IMR-90 (cell line): ENCODE data around the gene ZDHHC14. TPM values are rescaled to one million over a fixed set of nuclear protein-coding genes. Genes with fewer than 3 reads are reported as not detected.

Experiments
- ATAC-seq: fragments of 200-7000 bp; cut with Tn5 transposase; 2 replicates; pipeline ENCODE4 v1.9.1; 2020; ENCODE audit warnings: low read depth, mild to moderate bottlenecking, moderate library complexity
- BruUV-seq: library from RNA; stranded (reverse); fragments of 400-500 nt; replicated peaks from 2 replicates; lab custom pipeline; 2021; lab: Mats Ljungman, UMichigan
- CTCF ChIA-PET: fragments of 300-600 bp; formaldehyde crosslinking; extraction: SDS; loops from one replicate; lab custom pipeline; 2021; ENCODE audit warnings: antibody characterized with exemption; lab: Yijun Ruan, JAX
- POLR2A ChIA-PET: fragments of 300-600 bp; sonication (Branson Sonifier 250); formaldehyde crosslinking; loops from one replicate; lab custom pipeline; 2022; ENCODE audit warnings: antibody characterized with exemption; ENCODE audit not compliant: unreplicated experiment; lab: Charles Lee
- DNase-seq: peaks from one replicate; pipeline ENCODE4 v3.0.0; 2013
- H2AFZ ChIP-seq: replicated peaks from 2 replicates; pipeline ENCODE3; 2013; ENCODE audit warnings: low read length, mild to moderate bottlenecking; ENCODE audit not compliant: poor library complexity
- H2AK5ac ChIP-seq: 2 replicates; pipeline ENCODE4 v1.6.1; 2013; ENCODE audit warnings: low read depth, low read length, inconsistent platforms
- H2AK9ac ChIP-seq: replicated peaks from 2 replicates; pipeline ENCODE3; 2013; ENCODE audit warnings: mild to moderate bottlenecking, low read depth, low read length, moderate library complexity; ENCODE audit not compliant: poor library complexity
- H2BK120ac ChIP-seq: 2 replicates; pipeline ENCODE4 v1.6.1; 2013; ENCODE audit warnings: low read depth, low read length, inconsistent platforms
- H2BK15ac ChIP-seq: 3 replicates; pipeline ENCODE4 v1.6.1; 2013; ENCODE audit warnings: low read depth, low read length, inconsistent platforms
- H2BK20ac ChIP-seq: 2 replicates; pipeline ENCODE4 v1.6.1; 2013; ENCODE audit warnings: low read depth, mild to moderate bottlenecking, inconsistent platforms, low read length, moderate library complexity
- H2BK5ac ChIP-seq: 2 replicates; pipeline ENCODE4 v1.6.1; 2013; ENCODE audit warnings: mild to moderate bottlenecking, low read depth, low read length, inconsistent platforms; ENCODE audit not compliant: poor library complexity, severe bottlenecking
- H3K14ac ChIP-seq: replicated peaks from 2 replicates; pipeline ENCODE4 v1.6.1; 2013; ENCODE audit warnings: low read depth, low read length, inconsistent platforms
- H3K18ac ChIP-seq: 2 replicates; pipeline ENCODE4 v1.6.1; 2013; ENCODE audit warnings: low read depth, low read length, control low read depth
- H3K23ac ChIP-seq: 2 replicates; pipeline ENCODE4 v1.6.1; 2013; ENCODE audit warnings: low read depth, low read length, inconsistent platforms
- H3K27ac ChIP-seq: 2 replicates; pipeline ENCODE4 v1.5.1; 2013; ENCODE audit warnings: mild to moderate bottlenecking, control low read depth, low read length; ENCODE audit not compliant: insufficient read depth
- H3K27me3 ChIP-seq: 2 replicates; pipeline ENCODE4 v1.6.1; 2013; ENCODE audit warnings: low read length; ENCODE audit not compliant: control insufficient read depth, insufficient read depth
- H3K36me3 ChIP-seq: 2 replicates; pipeline ENCODE4 v1.6.1; 2013; ENCODE audit warnings: low read length, mixed read lengths; ENCODE audit not compliant: control insufficient read depth, insufficient read depth
- H3K4ac ChIP-seq: 2 replicates; pipeline ENCODE4 v1.6.1; 2013; ENCODE audit warnings: low read depth, low read length, inconsistent platforms
- H3K4me1 ChIP-seq: 2 replicates; pipeline ENCODE4 v1.6.1; 2013; ENCODE audit warnings: low read length, mixed read lengths; ENCODE audit not compliant: control insufficient read depth, insufficient read depth
- H3K4me2 ChIP-seq: 2 replicates; pipeline ENCODE4 v1.6.1; 2013; ENCODE audit warnings: low read depth, mild to moderate bottlenecking, control low read depth, low read length, moderate library complexity
- H3K4me3 ChIP-seq: 2 replicates; pipeline ENCODE4 v1.5.1; 2013; ENCODE audit warnings: low read depth, mild to moderate bottlenecking, control low read depth, low read length, moderate library complexity; ENCODE audit not compliant: insufficient read depth
- H3K56ac ChIP-seq: 2 replicates; pipeline ENCODE4 v1.6.1; 2013; ENCODE audit warnings: low read length, inconsistent platforms; ENCODE audit not compliant: insufficient read depth; ENCODE audit errors: extremely low read depth
- H3K79me1 ChIP-seq, 2 experiments: 2 replicates each; pipeline ENCODE4 v1.6.1; 2013; ENCODE audit warnings: low read length in 2 of 2, inconsistent platforms in 1 of 2, low read depth in 1 of 2
- H3K9ac ChIP-seq: 2 replicates; pipeline ENCODE4 v1.6.1; 2013; ENCODE audit warnings: low read depth, low read length, control low read depth
- H3K9me1 ChIP-seq: 2 replicates; pipeline ENCODE4 v1.6.1; 2013; ENCODE audit warnings: low read length, inconsistent platforms; ENCODE audit not compliant: insufficient read depth
- H3K9me3 ChIP-seq: 2 replicates; pipeline ENCODE4 v1.6.1; 2013; ENCODE audit warnings: low read length; ENCODE audit not compliant: control insufficient read depth, insufficient read depth
- H4K20me1 ChIP-seq: 2 replicates; pipeline ENCODE4 v1.6.1; 2013; ENCODE audit warnings: low read length, inconsistent platforms; ENCODE audit not compliant: insufficient read depth
- H4K5ac ChIP-seq: 2 replicates; pipeline ENCODE4 v1.6.1; 2013; ENCODE audit warnings: mild to moderate bottlenecking, low read depth, low read length, control low read depth
- H4K8ac ChIP-seq, 2 experiments: 2 replicates each; pipeline ENCODE4 v1.6.1; 2013; ENCODE audit warnings: low read depth in 2 of 2, low read length in 2 of 2, control low read depth in 1 of 2, inconsistent platforms in 1 of 2
- H4K91ac ChIP-seq: 2 replicates; pipeline ENCODE4 v1.6.1; 2013; ENCODE audit warnings: low read depth, low read length, inconsistent platforms; ENCODE audit not compliant: insufficient read depth
- BHLHE40 ChIP-seq: fragments of 150-350 bp; IDR thresholded peaks from 2 replicates; pipeline ENCODE4 v1.6.1; 2016; ENCODE audit warnings: mild to moderate bottlenecking, low read depth, low read length
- CEBPB ChIP-seq: IDR thresholded peaks from 2 replicates; pipeline ENCODE4 v1.6.1; 2012; ENCODE audit warnings: low read depth, low read length, improper control_type of control experiment
- CHD1 ChIP-seq: IDR thresholded peaks from 2 replicates; pipeline ENCODE4 v1.6.1; 2012; ENCODE audit warnings: low read depth, low read length, improper control_type of control experiment
- CTCF ChIP-seq: conservative IDR thresholded peaks from 2 replicates; pipeline ENCODE4 v1.5.1; 2012; ENCODE audit warnings: mild to moderate bottlenecking, low read depth, low read length, improper control_type of control experiment
- ELK1 ChIP-seq: fragments of 150-350 bp; IDR thresholded peaks from 2 replicates; pipeline ENCODE4 v1.6.1; 2016; ENCODE audit warnings: low read depth, mild to moderate bottlenecking, low read length, moderate library complexity, borderline replicate concordance
- FOS ChIP-seq: fragments of 150-350 bp; IDR thresholded peaks from 2 replicates; pipeline ENCODE4 v1.6.1; 2016; ENCODE audit warnings: low read depth, low read length
- MAZ ChIP-seq: IDR thresholded peaks from 2 replicates; pipeline ENCODE4 v1.6.1; 2012; ENCODE audit warnings: low read depth, mild to moderate bottlenecking, low read length, improper control_type of control experiment, moderate library complexity, borderline replicate concordance
- MXI1 ChIP-seq: IDR thresholded peaks from 2 replicates; pipeline ENCODE4 v1.6.1; 2012; ENCODE audit warnings: low read depth, mild to moderate bottlenecking, low read length, moderate library complexity, borderline replicate concordance
- NFE2L2 ChIP-seq: fragments of 150-350 bp; IDR thresholded peaks from 2 replicates; pipeline ENCODE4 v1.6.1; 2016; ENCODE audit warnings: low read depth, mild to moderate bottlenecking, low read length
- POLR2A ChIP-seq: IDR thresholded peaks from 2 replicates; pipeline ENCODE4 v1.6.1; 2012; ENCODE audit warnings: mild to moderate bottlenecking, low read depth, low read length
- RAD21 ChIP-seq: IDR thresholded peaks from 2 replicates; pipeline ENCODE4 v1.6.1; 2012; ENCODE audit warnings: low read length, improper control_type of control experiment
- RCOR1 ChIP-seq: IDR thresholded peaks from 2 replicates; pipeline ENCODE4 v1.6.1; 2012; ENCODE audit warnings: mild to moderate bottlenecking, low read length, improper control_type of control experiment; ENCODE audit not compliant: insufficient replicate concordance
- RFX5 ChIP-seq: IDR thresholded peaks from 2 replicates; pipeline ENCODE4 v1.8.0; 2012; ENCODE audit warnings: low read depth, mild to moderate bottlenecking, low read length, moderate library complexity
- SMC3 ChIP-seq: fragments of 150-350 bp; IDR thresholded peaks from 2 replicates; pipeline ENCODE4 v1.6.1; 2016; ENCODE audit warnings: low read depth, mild to moderate bottlenecking, antibody characterized with exemption, low read length, moderate library complexity
- WGBS, 2 experiments: methylation state at CpG; one replicate each; pipeline versions ENCODE4 v1.1.5 to v1.1.7; 2013; ENCODE audit warnings: missing lambda C conversion rate in 2 of 2; ENCODE audit not compliant: insufficient read length in 1 of 2; ENCODE audit errors: extremely low coverage in 2 of 2; 5-methylcytosine and 5-hydroxymethylcytosine counted together
- dilution Hi-C: fragments of 300-500 bp; cut with HindIII; formaldehyde crosslinking; loops from one replicate; pipeline ENCODE4 v1.14.3; 2018; ENCODE audit warnings: low sequenced_read_pairs; ENCODE audit not compliant: unreplicated experiment
- in situ Hi-C: fragments of 300-500 bp; cut with MboI; formaldehyde crosslinking; loops from 3 replicates; pipeline ENCODE4 v1.14.3; 2019; ENCODE audit warnings: low sequenced_read_pairs, inconsistent platforms, mixed read lengths
- intact Hi-C: fragments of 100-400 bp; cut with micrococcal nuclease; formaldehyde crosslinking; loops from 2 replicates; pipeline ENCODE4 v1.10.0; 2022
- polyA plus RNA-seq, 3 experiments: library from polyadenylated mRNA; depleted of rRNA; stranded (reverse); fragments of >200 nt; gene quantifications; 2 replicates each; pipeline ENCODE4 v1.2.3, GENCODE V29; 2012; ENCODE audit warnings: low replicate concordance in 1 of 3
- total RNA-seq: library from RNA; depleted of rRNA; stranded (reverse); fragments of >200 nt; gene quantifications from 2 replicates; pipeline ENCODE4 v1.2.3, GENCODE V29; 2012
- TF ChIP-seq, protein P1 (sequence below): fragments of 150-350 bp; IDR thresholded peaks from 2 replicates; pipeline ENCODE4 v1.6.1; 2017; ENCODE audit warnings: mild to moderate bottlenecking, antibody characterized with exemption, low read length, low read depth

Gene ZDHHC14
- total and polyA plus RNA-seq, 2 of the 4 experiments (the other 2 are of a cell fraction), result 0.90 to 2.0 TPM

DNA sequence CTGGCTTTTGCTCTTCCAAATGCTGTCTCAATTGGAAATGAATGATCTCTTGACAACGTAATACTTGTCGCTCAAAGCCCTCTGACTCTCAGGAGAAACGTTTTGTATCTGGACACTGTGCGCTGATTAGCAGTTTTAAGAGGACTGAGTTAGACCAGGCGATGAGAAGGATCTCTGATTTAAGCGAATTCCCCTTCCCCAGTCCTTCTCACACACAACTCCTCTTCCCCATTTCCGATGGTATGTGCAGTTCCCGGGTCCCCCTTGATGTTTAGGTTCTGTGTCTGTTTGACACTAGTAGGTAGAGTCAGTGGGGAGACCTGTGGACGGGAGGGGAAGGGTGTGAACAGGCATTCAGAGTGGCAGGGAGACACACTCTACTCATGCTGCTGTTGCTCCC is 2.5 kb downstream of the ZDHHC14 start:
- Histone ChIP-seq H4K20me1 (peaks cover 3% of the 10 kb centered on the region; the same call in 1 of the 2 replicates), H3K56ac (no peak overlapping the region), H4K5ac (no peak overlapping the region), H3K14ac (no peak overlapping the region), H2AFZ (peak overlapping the region; percentile 6), H2AK5ac (no peak overlapping the region), H2BK15ac (no peak overlapping the region), H3K4ac (no peak overlapping the region), H3K36me3 (no peaks in the 10 kb centered on the region), H3K9ac (no peak overlapping the region), H3K27ac (no peak overlapping the region), H3K4me1 (no peaks in the 10 kb centered on the region), H2BK5ac (no peak overlapping the region), H3K9me3 (no peaks in the 10 kb centered on the region), H3K4me2 (no peak overlapping the region), H4K91ac (no peak overlapping the region), H2BK120ac (no peak overlapping the region), H3K27me3 (no peaks in the 10 kb centered on the region), H3K79me1 (peaks cover 7 to 19% of the 10 kb centered on the region in 2 experiments; a peak in 3 of 4 replicates), H3K18ac (no peak overlapping the region), H3K9me1 (0 out of 2 replicates have a peak, but pooled peaks cover 3% of the 10 kb centered on the region), H4K8ac (no peak overlapping the region), H2BK20ac (no peak overlapping the region), H2AK9ac (no peak overlapping the region), H3K23ac (no peak overlapping the region), H3K4me3 (no peak overlapping the region)
- ChIA-PET CTCF (interaction anchor here (1.0 kb wide), 1 partner anchor 11 kb away, joined by 3 read pairs; no protein-coding TSS in a partner anchor), POLR2A (no interaction called here)
- no TSS peak for BruUV-seq
- WGBS, 2 experiments, result 90% methylated on average over 2 of the region's 9 CpGs; no CpG with 5 or more reads in 1 of the 2 experiments
- DNase-seq (no peak), ATAC-seq (no peak)
- intact Hi-C loops (loop anchor here (5.0 kb wide), 2 partner anchors 144 to 229 kb away; no protein-coding TSS in a partner anchor), in situ Hi-C loops (no loop called here), dilution Hi-C loops (no loop called here)
- no peak for TF ChIP-seq FOS
- no peak for TF ChIP-seq BHLHE40
- TF ChIP-seq RAD21, result no peak
- no peak for TF ChIP-seq CHD1
- TF ChIP-seq CTCF, result no peak
- TF ChIP-seq SMC3, result no peak
- no peak for TF ChIP-seq RFX5
- no peak for TF ChIP-seq CEBPB
- TF ChIP-seq MXI1, result no peak
- TF ChIP-seq, protein P1, sequence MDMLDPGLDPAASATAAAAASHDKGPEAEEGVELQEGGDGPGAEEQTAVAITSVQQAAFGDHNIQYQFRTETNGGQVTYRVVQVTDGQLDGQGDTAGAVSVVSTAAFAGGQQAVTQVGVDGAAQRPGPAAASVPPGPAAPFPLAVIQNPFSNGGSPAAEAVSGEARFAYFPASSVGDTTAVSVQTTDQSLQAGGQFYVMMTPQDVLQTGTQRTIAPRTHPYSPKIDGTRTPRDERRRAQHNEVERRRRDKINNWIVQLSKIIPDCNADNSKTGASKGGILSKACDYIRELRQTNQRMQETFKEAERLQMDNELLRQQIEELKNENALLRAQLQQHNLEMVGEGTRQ, result no peak
- TF ChIP-seq POLR2A, result no peak
- no peak for TF ChIP-seq ELK1
- TF ChIP-seq NFE2L2, result no peak
- TF ChIP-seq RCOR1, result no peak
- no peak for TF ChIP-seq MAZ
